ENCODE measurements around the gene PMEPA1. TPM values are rescaled to one million over a fixed set of nuclear protein-coding genes. Genes with fewer than 3 reads are reported as not detected.

PMEPA1 gene
- total RNA-seq, 2 donors from 2014 or later, result 96.5 to 245 TPM

DNA sequence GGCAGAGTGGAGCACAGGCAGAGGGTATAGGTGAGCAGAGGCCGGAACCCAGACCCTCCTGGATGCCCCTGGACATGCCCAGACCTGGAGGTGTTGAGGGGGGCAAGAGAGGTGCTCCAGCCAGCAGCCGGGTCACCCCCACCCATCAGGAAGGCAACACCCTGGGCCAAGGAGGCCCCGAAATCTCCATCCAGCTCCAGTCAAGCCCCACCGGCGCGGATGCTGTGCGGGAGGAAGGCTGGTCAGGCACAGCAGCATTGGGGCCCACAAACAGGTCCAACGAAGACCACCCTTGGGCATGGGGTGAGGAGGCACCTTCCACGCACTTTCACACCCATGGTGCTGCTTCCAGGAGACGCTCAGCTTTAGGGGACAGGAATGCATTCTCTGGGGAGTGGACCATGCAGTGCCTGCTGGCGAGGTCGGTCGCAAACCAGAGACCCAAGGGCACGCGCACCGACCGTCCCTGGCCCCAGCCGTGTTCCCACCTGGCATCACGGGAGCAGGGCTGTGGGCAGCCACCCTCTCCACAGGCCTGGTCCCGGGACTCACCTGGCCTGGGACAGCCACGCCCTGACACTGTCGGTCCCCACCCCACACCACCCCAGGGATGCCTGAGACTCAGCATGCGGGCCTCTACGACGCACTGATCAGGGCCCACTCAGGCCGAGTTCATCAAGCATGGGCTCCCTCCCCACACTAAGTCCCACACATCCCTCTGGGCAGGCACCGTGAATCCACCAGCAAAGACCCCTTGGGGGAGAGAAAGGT lies 45.9 kb downstream of the PMEPA1 start:
- no peak for DNase-seq (ENCODE audit: low spot score)
- 92% methylated on average over 26 of the region's 27 CpGs for WGBS

DNA sequence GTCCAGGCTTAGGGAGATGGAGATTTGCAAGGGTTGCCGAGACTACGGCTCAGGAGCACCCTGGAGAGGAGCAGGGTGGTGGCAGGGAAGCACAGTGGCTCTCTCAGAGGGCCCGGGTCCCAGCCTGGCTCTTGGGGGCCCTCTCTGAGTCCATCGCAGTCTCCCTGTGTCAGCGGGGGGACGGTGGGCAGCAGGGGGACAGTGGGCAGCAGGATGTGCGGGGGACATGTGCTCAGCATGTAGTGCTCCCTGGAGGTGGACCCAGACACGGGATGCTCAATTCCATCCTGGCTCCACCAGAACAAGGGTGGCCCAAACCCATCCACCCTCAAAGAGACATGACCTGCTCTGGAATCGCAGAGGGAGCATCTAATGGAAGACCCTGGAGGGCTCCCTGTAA lies 46.6 kb downstream of the PMEPA1 start:
- Histone ChIP-seq H3K27ac (peak overlapping the region; percentile 49 to 73), H3K27me3 (replicated peaks; ENCODE audit: insufficient read depth) (no peaks in the 10 kb centered on the region), H3K9me3 (no peaks in the 10 kb centered on the region), H3K36me3 (peaks cover 0 to 11% of the 10 kb centered on the region in 2 donors), H3K4me1 (replicated peaks) (peaks cover 43% of the 10 kb centered on the region), H3K4me3 (no peak overlapping the region)
- DNase-seq (ENCODE audit: low spot score), result no peak
- TF ChIP-seq, protein P1, sequence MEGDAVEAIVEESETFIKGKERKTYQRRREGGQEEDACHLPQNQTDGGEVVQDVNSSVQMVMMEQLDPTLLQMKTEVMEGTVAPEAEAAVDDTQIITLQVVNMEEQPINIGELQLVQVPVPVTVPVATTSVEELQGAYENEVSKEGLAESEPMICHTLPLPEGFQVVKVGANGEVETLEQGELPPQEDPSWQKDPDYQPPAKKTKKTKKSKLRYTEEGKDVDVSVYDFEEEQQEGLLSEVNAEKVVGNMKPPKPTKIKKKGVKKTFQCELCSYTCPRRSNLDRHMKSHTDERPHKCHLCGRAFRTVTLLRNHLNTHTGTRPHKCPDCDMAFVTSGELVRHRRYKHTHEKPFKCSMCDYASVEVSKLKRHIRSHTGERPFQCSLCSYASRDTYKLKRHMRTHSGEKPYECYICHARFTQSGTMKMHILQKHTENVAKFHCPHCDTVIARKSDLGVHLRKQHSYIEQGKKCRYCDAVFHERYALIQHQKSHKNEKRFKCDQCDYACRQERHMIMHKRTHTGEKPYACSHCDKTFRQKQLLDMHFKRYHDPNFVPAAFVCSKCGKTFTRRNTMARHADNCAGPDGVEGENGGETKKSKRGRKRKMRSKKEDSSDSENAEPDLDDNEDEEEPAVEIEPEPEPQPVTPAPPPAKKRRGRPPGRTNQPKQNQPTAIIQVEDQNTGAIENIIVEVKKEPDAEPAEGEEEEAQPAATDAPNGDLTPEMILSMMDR (IDR thresholded peaks at IDR 0.05), result no peak
- TF ChIP-seq POLR2AphosphoS5 (IDR thresholded peaks at IDR 0.05) (no peak), POLR2A (IDR thresholded peaks at IDR 0.05) (no peak)
- intact Hi-C loops (cut with DNase I), result no loop called here
- WGBS, result 85% methylated on average over 9 of the region's 9 CpGs

More for the DNA sequence above, 45.9 kb downstream of the PMEPA1 start:
- TF ChIP-seq, protein P1 (IDR thresholded peaks at IDR 0.05), result no peak
- TF ChIP-seq POLR2A (IDR thresholded peaks at IDR 0.05) (no peak), POLR2AphosphoS5 (IDR thresholded peaks at IDR 0.05) (no peak)
- intact Hi-C loops (cut with DNase I), result no loop called here
- Histone ChIP-seq H3K4me3 (no peak overlapping the region), H3K9me3 (no peaks in the 10 kb centered on the region), H3K27ac (peak overlapping the region in 1 of 2 donors; percentile 73), H3K36me3 (peaks cover 0 to 7% of the 10 kb centered on the region in 2 donors), H3K27me3 (replicated peaks; ENCODE audit: insufficient read depth) (no peaks in the 10 kb centered on the region), H3K4me1 (replicated peaks) (peaks cover 41% of the 10 kb centered on the region)

DNA sequence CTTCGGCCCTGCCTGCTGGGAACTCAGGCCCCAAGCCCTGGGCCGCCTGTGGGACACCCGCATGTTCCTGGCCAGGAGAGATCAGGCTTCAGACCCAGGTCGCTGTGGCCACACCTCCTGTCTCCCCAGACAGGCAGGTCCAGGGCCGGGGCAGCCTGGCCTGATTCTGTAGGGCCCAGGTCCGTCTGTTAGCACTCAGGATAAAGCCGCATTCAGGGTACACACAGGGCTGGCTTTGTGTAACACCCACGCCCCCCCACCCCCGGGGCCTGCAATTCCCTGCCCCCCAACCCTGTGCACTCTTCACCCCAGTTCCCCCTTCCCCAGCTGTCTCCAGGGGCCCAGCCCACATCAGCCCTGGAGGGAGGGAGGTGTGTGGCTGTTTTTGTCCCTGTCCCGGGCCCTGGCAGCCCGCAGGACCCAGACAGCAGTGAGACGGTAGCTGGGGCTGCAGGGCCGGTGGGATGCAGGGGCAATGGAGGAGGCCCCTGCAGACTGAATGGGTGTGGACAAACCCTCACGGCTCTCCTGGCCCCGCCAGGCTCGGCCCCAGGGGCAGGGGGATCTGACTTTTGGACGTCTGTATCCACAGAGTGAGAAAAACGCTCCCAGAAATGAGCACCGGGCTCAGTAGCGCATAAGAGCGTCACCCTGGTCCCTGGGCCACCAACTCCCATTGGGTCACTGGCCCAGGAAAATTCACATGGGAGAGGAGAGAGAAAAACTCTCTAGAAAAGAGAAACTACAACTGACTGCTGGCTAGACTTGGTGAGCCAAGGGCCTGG lies 47.2 kb downstream of the PMEPA1 start:
- intact Hi-C loops (cut with DNase I), result no loop called here
- 78% methylated on average over 15 of the region's 21 CpGs for WGBS
- H3K4me1 ChIP-seq (replicated peaks), result peaks cover 41% of the 10 kb centered on the region

DNA sequence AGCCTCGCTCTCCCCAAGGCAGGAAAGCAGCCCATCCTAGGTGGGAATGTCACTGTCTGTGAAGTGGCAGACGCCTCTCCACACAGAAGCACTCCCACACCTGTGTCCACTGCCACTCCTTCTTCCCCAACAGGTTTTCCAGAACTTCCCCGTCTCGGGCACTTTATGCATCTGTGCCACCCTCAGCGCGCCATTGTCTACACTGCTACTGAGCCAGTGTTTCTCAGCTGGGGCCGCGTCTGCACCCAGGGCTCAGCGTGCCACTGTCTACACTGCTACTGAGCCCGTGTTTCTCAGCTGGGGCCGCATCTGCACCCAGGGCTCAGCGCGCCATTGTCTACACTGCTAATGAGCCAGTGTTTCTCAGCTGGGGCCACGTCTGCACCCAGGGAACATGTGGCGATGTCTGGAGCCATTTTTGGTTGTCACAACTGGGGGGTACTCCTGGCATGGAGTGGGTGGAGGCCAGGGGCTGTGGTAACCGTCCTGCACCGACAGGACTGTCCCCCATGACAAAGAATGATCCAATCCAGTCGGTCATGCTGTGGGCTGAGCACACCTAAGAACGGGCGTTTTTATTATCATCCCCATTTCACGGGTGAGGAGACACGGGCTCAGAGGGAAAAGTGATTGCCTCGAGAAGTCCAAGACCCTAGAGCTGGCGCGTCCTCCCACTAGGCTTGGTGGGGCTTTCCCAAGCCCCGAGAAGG lies 47.9 kb downstream of the PMEPA1 start:
- peak overlapping the region; percentile 56 to 73 for H3K27ac ChIP-seq
- intact Hi-C loops (cut with DNase I), result no loop called here

More for the DNA sequence above, 47.2 kb downstream of the PMEPA1 start:
- Histone ChIP-seq H3K27me3 (replicated peaks; ENCODE audit: insufficient read depth) (no peaks in the 10 kb centered on the region), H3K36me3 (peaks cover 0 to 11% of the 10 kb centered on the region in 2 donors), H3K4me3 (no peak overlapping the region), H3K9me3 (no peaks in the 10 kb centered on the region), H3K27ac (peak overlapping the region; percentile 49 to 73)
- TF ChIP-seq POLR2A (IDR thresholded peaks at IDR 0.05) (no peak), POLR2AphosphoS5 (IDR thresholded peaks at IDR 0.05) (no peak)
- TF ChIP-seq, protein P1 (IDR thresholded peaks at IDR 0.05), result no peak
- no peak for DNase-seq (ENCODE audit: low spot score)

More for the DNA sequence above, 47.9 kb downstream of the PMEPA1 start:
- Histone ChIP-seq H3K36me3 (peaks cover 0 to 11% of the 10 kb centered on the region in 2 donors), H3K4me1 (replicated peaks) (peaks cover 41% of the 10 kb centered on the region), H3K27me3 (replicated peaks; ENCODE audit: insufficient read depth) (no peaks in the 10 kb centered on the region), H3K9me3 (no peaks in the 10 kb centered on the region), H3K4me3 (no peak overlapping the region)
- 84% methylated on average over 26 of the region's 26 CpGs for WGBS
- TF ChIP-seq POLR2AphosphoS5 (IDR thresholded peaks at IDR 0.05), result no peak
- no peak for TF ChIP-seq POLR2A (IDR thresholded peaks at IDR 0.05)
- TF ChIP-seq, protein P1 (IDR thresholded peaks at IDR 0.05), result no peak
- no peak for DNase-seq (ENCODE audit: low spot score)
